GM19468 (cell line): ENCODE data around the gene METTL25.
"Not testable (repeated sequence)": the region's sequence is repeated elsewhere in the genome, so short reads cannot be mapped to it uniquely, and the experiment has no call there.

ENCODE experiments used
- ATAC-seq: cut with Tn5 transposase; IDR thresholded peaks from one replicate; pipeline ENCODE4 v1.9.1; 2021; ENCODE audit warnings: mild to moderate bottlenecking, moderate library complexity, moderate number of reproducible peaks; ENCODE audit not compliant: unreplicated experiment; ENCODE audit errors: extremely low read depth

Gene METTL25

GRCh38 chr12:82358200-82359114 is at the start of gene METTL25, which contains the start of gene CCDC59:
Gene METTL25, plus strand, starts transcription at chr12:82358529. Its CDS starts 37 bp downstream, at chr12:82358566.
Gene CCDC59, minus strand, starts transcription at chr12:82358387. Its CDS starts 11 bp downstream, at chr12:82358376.
- ATAC-seq = peak; percentile 90

- no peak for ATAC-seq
These were observed 43.9 kb upstream of the METTL25 start for GRCh38 chr12:82314406-82314892.

- no peak for ATAC-seq
These were observed 39.1 kb upstream of the METTL25 start for GRCh38 chr12:82319276-82319675.

- ATAC-seq = no peak
These were observed 32.6 kb upstream of the METTL25 start for GRCh38 chr12:82325540-82326336.

- ATAC-seq = peak; percentile 40
These were observed 31.3 kb upstream of the METTL25 start for GRCh38 chr12:82326905-82327503.

DNA sequence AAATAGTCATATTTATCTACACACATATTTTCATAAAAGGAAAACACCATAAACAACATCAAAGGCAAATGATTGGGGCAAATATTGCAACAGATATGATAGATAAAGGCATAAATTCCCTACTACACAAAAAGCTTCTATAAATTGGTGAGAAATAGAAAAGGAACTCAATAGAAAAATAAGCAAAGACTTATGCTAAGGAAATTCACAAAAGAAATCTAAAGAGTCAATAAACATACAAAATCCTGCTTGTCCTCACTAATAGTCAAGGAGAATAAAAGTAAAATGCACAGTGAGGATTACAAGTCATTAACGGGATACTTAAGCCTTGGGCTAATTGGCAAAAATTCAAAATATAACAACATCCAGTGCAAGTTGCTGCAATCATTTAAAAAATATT is 30.5 kb upstream of the METTL25 start:
- ATAC-seq = no peak

DNA sequence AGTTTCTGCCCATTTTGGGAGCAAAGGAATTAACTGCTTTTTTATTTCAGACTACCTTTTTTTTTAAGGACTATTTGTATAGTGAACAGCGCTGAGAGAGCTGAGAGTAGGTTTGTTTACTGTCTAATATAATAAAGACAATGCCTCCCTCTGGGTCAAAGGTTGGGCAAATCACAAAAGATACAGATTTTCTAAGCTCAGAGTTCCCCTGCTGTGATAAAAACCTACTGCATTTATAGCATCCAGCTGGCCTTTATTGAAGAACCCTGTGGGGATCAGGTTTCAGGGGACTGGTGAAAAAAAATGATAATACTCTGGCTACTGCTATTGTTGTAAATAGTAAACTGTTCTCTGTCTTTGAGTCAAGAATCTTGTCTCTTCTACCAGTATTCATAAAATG is 28.8 kb upstream of the METTL25 start:
- no peak for ATAC-seq

GRCh38 chr12:82350161-82350560 is 8.2 kb upstream of the METTL25 start:
- no peak for ATAC-seq

DNA sequence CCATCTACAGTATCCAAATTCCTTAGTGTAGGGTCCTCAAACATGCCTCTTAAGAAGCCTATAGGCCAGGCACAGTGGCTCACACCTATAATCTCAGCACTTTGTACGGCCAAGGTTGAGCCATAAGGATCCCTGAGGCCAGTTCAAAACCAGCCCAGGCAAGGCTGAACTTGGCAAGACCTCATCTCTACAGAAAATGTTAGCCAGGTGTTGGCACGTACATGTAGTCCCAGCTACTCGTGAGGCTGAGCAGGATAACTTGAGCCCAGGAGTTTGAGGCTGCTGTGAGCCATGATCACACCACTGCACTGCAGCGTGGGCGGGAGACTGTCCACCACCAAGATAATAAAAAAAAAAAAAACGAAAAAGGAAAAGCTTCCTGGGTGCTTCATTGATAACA is 6.9 kb upstream of the METTL25 start:
- ATAC-seq = no peak

GRCh38 chr12:82357340-82357739 is 989 bp upstream of the METTL25 start:
- ATAC-seq = no peak

GRCh38 chr12:82357845-82358199 is 507 bp upstream of the METTL25 start:
- no peak for ATAC-seq

DNA sequence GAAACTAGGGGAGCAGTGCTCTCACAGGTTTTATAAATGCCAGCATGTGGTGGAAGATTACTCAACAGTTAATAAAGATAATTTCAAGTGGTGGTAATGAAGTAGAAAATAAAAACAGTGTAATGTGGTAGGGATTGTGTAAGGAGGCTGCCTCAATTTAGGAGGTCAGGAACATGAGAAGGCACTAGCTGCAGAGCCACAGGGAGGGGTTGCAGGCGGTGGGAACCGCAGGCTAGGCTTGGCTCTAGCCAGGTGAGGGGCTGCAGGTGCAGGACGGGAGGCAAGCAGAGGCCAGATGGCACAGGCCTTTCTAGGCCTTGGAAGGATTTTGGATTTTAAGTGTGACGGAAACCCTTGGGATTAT is 768 bp downstream of the METTL25 start:
- ATAC-seq = no peak

DNA sequence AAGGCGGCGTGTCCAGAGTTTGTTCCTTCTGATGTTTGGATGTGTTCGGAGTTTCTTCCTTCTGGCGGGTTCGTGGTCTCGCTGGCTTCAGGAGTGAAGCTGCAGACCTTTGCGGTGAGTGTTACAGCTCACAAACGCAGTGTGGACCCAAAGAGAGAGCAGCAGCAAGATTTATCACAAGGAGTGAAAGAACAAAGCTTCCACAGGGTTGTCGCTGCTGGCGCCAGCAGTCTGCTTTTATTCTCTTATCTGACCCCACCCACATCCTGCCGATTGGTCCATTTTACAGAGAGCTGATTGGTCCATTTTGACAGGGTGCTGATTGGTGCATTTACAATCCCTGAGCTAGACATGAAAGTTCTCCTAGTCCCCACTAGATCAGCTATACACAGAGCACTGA is 2.5 kb downstream of the METTL25 start:
- not testable (repeated sequence) for ATAC-seq

- ATAC-seq = no peak
These were observed 3.2 kb downstream of the METTL25 start for GRCh38 chr12:82361461-82361915.

- ATAC-seq = no peak
These were observed 5.7 kb downstream of the METTL25 start for GRCh38 chr12:82363990-82364389.

- no peak for ATAC-seq
These were observed 7.9 kb downstream of the METTL25 start for GRCh38 chr12:82366197-82366596.

DNA sequence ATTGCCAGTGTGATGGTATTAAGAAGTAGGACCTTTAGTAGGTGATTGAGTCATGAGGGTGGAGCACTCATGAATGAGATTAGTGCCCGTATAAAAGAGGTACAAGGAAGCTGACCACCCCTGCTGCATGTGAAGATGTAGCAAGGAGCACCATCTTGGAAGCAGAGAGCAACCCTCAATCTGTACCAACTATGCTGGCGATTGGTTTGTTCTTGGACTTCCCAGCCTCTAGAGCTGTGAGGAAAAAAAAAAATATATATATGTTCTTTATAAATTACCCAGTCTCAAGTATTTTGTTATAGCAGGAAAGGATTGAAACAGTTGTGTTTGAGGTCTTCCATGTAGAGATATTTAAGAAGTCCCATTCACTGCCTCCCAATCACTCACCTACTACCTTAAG is 16.9 kb downstream of the METTL25 start:
- no peak for ATAC-seq

DNA sequence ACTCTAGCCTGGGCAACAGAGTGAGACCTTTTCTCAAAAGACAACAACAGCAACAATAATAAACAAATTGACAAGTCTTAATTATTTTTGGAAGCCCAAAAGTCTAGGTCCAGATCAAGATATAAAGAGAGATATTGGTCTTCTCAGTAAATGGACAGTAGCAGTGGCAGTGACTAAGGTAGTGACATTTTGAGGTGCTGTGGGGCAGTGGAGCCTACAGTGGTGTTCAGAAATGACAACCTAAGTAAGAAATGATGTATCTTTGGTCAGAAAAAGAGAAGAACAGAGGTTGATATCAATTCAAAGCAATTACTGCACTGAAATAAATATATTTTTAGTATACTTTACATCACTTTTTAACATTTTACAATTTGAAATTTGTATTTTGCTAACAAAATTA is 20.7 kb downstream of the METTL25 start:
- ATAC-seq = no peak

DNA sequence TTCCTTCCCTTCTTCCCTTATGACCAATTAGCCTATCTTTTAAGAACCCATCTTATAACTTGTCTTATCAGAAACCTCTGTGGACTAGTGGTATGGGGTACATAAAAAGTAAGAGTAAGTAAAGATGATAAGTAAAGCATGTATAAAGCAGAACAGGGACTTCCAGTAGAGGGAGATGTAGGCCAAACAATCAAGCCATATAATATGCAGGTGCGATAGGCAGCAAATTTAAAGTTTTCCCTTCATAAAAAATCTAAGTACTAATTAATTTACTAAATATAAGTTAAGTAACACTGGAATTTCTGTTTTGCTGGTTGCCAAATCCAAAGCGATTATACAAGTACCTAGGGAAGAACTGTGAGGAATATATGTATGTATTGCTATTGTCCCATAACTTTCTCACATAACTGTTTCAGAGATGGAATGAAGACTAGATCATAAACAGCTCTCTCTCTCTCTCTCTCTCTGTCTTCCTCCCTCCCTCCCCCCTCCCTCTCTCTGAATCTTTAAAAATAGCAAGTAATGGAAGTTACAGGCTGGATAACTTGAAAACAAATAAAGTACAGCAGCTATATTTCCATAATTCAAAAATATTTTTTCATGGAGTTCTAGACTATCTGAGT is 25.7 kb downstream of the METTL25 start:
- ATAC-seq = no peak

- no peak for ATAC-seq
These were observed 40.5 kb downstream of the METTL25 start for GRCh38 chr12:82398879-82399278.
